Glutamatergic neuron (in vitro differentiated cells): ENCODE results near the gene CSNK1G3. TPM values are rescaled to one million over a fixed set of nuclear protein-coding genes. Genes with fewer than 3 reads are reported as not detected.

ENCODE experiments used
- DNase-seq: peaks from one replicate; pipeline ENCODE4 v3.0.0; 2022
- H3K27ac Mint-ChIP-seq: one replicate; pipeline ENCODE4 v1.8.0; 2020; ENCODE audit warnings: mild to moderate bottlenecking, mixed read lengths, inconsistent platforms; ENCODE audit not compliant: unreplicated experiment
- H3K27me3 Mint-ChIP-seq: one replicate; pipeline ENCODE4 v1.8.0; 2020; ENCODE audit warnings: mild to moderate bottlenecking, moderate library complexity, mixed read lengths, inconsistent platforms; ENCODE audit not compliant: unreplicated experiment
- H3K36me3 Mint-ChIP-seq: one replicate; pipeline ENCODE4 v1.8.0; 2020; ENCODE audit warnings: mild to moderate bottlenecking, mixed read lengths, inconsistent platforms; ENCODE audit not compliant: unreplicated experiment
- H3K4me1 Mint-ChIP-seq: one replicate; pipeline ENCODE4 v1.8.0; 2020; ENCODE audit warnings: mild to moderate bottlenecking, low read depth, mixed read lengths, inconsistent platforms; ENCODE audit not compliant: unreplicated experiment
- H3K4me3 Mint-ChIP-seq: one replicate; pipeline ENCODE4 v1.8.0; 2020; ENCODE audit warnings: mild to moderate bottlenecking, mixed read lengths, inconsistent platforms; ENCODE audit not compliant: unreplicated experiment
- H3K9me3 Mint-ChIP-seq: one replicate; pipeline ENCODE4 v1.8.0; 2020; ENCODE audit warnings: mild to moderate bottlenecking, moderate library complexity, mixed read lengths, inconsistent platforms; ENCODE audit not compliant: unreplicated experiment
- total RNA-seq: library from RNA; stranded (reverse); fragmentation: NEBNext Ultra II Directional; extraction: Animal tissue kit (Norgen Biotek cat#: 25700); gene quantifications from one replicate; pipeline ENCODE4 v1.2.1, GENCODE V29; 2021; ENCODE audit not compliant: unreplicated experiment
- TF ChIP-seq, protein P1 (sequence below): fragments of 200-600 bp; sonication (generic); IDR thresholded peaks from one replicate; pipeline ENCODE4 v1.5.0; 2021; ENCODE audit not compliant: partially characterized antibody, unreplicated experiment

Gene CSNK1G3
- total RNA-seq, 1 donor from 2014 or later = 40.2 TPM

DNA sequence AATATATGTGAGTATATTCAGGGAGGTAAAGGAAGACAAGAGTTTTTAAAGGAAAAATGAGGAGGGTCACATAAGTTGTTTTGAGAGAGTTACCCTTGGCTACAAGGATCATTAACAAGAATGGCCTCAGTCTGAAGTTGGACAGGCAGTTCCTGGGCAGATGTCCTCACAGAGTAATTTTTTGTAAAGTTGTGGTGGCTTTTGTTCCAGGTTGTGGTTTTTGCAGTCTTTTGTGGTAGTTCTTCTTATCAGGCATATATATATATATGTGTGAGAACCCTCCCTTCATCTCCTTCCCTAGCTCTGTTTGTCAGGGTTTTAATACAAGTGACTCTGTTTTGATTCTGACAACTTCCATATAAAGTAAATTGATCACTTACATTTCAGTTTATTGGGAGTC, 60.0 kb downstream of the CSNK1G3 start:
- H3K36me3 Mint-ChIP-seq = no peaks in the 10 kb centered on the region
- H3K4me3 Mint-ChIP-seq = no peak overlapping the region
- peaks cover 2% of the 10 kb centered on the region for H3K27me3 Mint-ChIP-seq
- no peaks in the 10 kb centered on the region for H3K9me3 Mint-ChIP-seq
- no peak overlapping the region for H3K27ac Mint-ChIP-seq
- DNase-seq = no peak
- no peaks in the 10 kb centered on the region for H3K4me1 Mint-ChIP-seq
- TF ChIP-seq, protein P1, sequence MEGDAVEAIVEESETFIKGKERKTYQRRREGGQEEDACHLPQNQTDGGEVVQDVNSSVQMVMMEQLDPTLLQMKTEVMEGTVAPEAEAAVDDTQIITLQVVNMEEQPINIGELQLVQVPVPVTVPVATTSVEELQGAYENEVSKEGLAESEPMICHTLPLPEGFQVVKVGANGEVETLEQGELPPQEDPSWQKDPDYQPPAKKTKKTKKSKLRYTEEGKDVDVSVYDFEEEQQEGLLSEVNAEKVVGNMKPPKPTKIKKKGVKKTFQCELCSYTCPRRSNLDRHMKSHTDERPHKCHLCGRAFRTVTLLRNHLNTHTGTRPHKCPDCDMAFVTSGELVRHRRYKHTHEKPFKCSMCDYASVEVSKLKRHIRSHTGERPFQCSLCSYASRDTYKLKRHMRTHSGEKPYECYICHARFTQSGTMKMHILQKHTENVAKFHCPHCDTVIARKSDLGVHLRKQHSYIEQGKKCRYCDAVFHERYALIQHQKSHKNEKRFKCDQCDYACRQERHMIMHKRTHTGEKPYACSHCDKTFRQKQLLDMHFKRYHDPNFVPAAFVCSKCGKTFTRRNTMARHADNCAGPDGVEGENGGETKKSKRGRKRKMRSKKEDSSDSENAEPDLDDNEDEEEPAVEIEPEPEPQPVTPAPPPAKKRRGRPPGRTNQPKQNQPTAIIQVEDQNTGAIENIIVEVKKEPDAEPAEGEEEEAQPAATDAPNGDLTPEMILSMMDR = no peak

DNA sequence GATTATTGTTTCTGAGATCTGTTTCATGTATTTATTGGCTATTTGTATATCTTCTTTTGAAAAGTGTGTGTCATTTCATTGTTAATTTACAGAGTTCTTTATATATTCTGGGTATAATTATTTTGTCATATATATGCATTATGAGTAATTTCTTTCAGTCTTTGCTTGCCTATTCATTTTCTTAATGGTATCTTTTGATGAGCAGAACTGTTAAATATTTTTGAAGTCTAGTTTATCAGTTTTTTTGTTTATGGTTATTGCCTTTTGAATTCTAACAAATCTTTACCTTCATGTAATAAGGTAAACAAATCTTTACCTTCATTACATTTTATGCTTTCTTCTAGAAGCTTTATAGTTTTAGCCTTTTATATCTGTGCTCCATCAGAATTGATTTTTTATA, 66.4 kb downstream of the CSNK1G3 start:
- H3K9me3 Mint-ChIP-seq = no peaks in the 10 kb centered on the region
- no peak overlapping the region for H3K4me3 Mint-ChIP-seq
- no peaks in the 10 kb centered on the region for H3K36me3 Mint-ChIP-seq
- no peaks in the 10 kb centered on the region for H3K27me3 Mint-ChIP-seq
- no peak for DNase-seq
- H3K4me1 Mint-ChIP-seq = no peaks in the 10 kb centered on the region
- TF ChIP-seq, protein P1 = no peak
- H3K27ac Mint-ChIP-seq = no peak overlapping the region

DNA sequence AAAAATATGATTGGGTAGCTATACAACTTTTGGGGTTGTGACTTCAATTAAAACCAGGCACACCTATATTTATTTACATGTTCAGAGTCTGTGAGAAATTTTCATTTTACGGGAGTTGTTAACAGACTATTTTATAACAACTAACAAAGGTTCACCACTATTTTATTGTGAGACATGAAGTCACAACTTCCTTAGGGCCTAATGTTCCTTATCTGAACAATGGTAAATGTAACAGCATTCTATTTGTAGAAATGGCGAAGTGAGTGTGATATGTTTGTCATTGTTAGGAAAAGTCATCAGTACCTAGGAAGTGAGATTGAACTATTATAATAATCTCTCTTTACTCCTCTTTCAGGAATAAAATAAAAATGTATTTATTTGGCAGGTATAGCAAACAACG, 67.4 kb downstream of the CSNK1G3 start:
- DNase-seq = no peak
- H3K36me3 Mint-ChIP-seq = no peaks in the 10 kb centered on the region
- no peak overlapping the region for H3K27ac Mint-ChIP-seq
- no peak overlapping the region for H3K4me3 Mint-ChIP-seq
- TF ChIP-seq, protein P1 = no peak
- no peaks in the 10 kb centered on the region for H3K4me1 Mint-ChIP-seq
- H3K9me3 Mint-ChIP-seq = no peaks in the 10 kb centered on the region
- H3K27me3 Mint-ChIP-seq = no peaks in the 10 kb centered on the region

DNA sequence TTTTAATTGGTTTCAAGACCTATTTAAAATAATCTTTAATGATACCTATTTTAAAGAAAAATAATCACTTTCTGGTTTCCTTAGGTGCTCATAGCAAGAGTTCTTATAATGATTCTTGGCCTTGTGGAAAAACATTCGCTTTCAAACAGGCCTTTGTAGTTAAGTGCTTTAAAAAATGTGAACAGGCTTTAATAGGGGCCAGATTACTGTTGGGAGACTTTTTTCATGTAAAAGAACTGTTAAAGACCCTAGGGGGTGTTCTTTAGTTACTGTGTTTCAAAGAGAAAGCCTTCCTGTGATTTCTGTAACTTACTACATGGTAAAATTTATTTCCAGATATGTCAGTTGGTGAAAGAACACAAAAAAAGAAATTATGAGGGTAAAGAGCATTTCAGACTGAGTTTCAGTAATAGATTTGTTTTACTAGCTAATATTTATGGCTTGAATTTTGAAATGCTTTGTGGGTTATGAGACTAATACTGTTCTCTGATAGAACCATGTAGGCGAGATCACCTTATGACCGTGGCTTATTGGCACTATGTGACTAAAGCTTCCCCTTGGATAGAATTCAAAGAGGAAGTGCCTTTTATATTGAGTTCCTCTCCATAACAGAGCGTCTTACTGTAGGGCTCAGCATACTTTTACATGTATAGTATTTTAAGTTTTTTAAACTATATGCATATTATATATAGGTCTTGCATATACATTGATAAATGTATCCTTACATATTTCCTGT, 70.7 kb downstream of the CSNK1G3 start:
- no peak for DNase-seq
- no peaks in the 10 kb centered on the region for H3K27me3 Mint-ChIP-seq
- H3K4me1 Mint-ChIP-seq = no peaks in the 10 kb centered on the region
- TF ChIP-seq, protein P1 = no peak
- H3K9me3 Mint-ChIP-seq = no peaks in the 10 kb centered on the region
- H3K4me3 Mint-ChIP-seq = no peak overlapping the region
- peaks cover 10% of the 10 kb centered on the region for H3K36me3 Mint-ChIP-seq
- H3K27ac Mint-ChIP-seq = no peak overlapping the region

DNA sequence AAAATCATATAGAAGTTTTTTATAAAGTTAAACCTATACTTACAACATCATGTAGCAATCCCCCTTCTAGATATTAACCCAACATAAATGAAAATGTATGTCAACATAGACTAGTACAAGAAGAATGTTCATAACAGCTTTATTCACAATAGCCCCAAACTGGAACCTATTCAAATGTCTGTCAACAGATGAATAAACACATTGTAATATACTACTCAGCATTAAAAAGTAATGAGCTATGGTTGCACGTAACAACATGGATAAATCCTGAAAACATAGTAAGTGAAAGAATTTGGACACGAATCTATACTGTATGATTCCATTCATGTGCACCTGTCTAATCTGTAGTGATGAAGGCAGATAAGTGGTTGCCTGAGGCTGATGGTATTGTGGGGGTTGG, 73.9 kb downstream of the CSNK1G3 start:
- H3K4me3 Mint-ChIP-seq = no peak overlapping the region
- H3K27ac Mint-ChIP-seq = no peak overlapping the region
- no peaks in the 10 kb centered on the region for H3K9me3 Mint-ChIP-seq
- TF ChIP-seq, protein P1 = no peak
- peaks cover 10% of the 10 kb centered on the region for H3K36me3 Mint-ChIP-seq
- no peak for DNase-seq
- no peaks in the 10 kb centered on the region for H3K27me3 Mint-ChIP-seq
- no peaks in the 10 kb centered on the region for H3K4me1 Mint-ChIP-seq
